Measurements from ENCODE around the gene ZNF296. TPM values are rescaled to one million over a fixed set of nuclear protein-coding genes. Genes with fewer than 3 reads are reported as not detected.

ZNF296 gene
- total and polyA plus RNA-seq, 2 of the 13 experiments (the other 11 are each of a cell fraction or from before 2014, with no cell fraction given) = 0.26 to 0.62 TPM

- TF ChIP-seq ZNF646 (CRISPR knock-in tag; IDR thresholded peaks at IDR 0.05) (0 out of 2 replicates have a peak, but pooled peaks have one; percentile 40), ZNF263 (CRISPR knock-in tag; IDR thresholded peaks at IDR 0.05) (peak; percentile 96), HIC2 (CRISPR knock-in tag; IDR thresholded peaks at IDR 0.05; ENCODE audit: low read depth) (no peak), ZNF432 (CRISPR knock-in tag; IDR thresholded peaks at IDR 0.05; ENCODE audit: borderline replicate concordance) (no peak), THAP9 (CRISPR knock-in tag; IDR thresholded peaks at IDR 0.05; ENCODE audit: borderline replicate concordance) (no peak; the same call in 1 of the 2 replicates), PATZ1 (CRISPR knock-in tag; IDR thresholded peaks at IDR 0.05) (0 out of 2 replicates have a peak, but pooled peaks have one; percentile 21), DMAP1 (CRISPR knock-in tag; IDR thresholded peaks at IDR 0.05) (no peak; the same call in 1 of the 2 replicates), HMG20A (CRISPR knock-in tag; IDR thresholded peaks at IDR 0.05; ENCODE audit: borderline replicate concordance) (0 out of 2 replicates have a peak, but pooled peaks have one; percentile 17), FOXA1 (IDR thresholded peaks at IDR 0.05) (no peak), FOXA1 (CRISPR knock-in tag; IDR thresholded peaks at IDR 0.05) (0 out of 2 replicates have a peak, but pooled peaks have one; percentile 4), PBX2 (CRISPR knock-in tag; IDR thresholded peaks at IDR 0.05) (no peak)
These were observed 21.7 kb upstream of the ZNF296 start (continued) for GRCh38 chr19:45097776-45098520.
